ENCODE results near the gene C4A.
"Not testable (repeated sequence)": the region's sequence is repeated elsewhere in the genome, so short reads cannot be mapped to it uniquely, and the experiment has no call there.

DNA sequence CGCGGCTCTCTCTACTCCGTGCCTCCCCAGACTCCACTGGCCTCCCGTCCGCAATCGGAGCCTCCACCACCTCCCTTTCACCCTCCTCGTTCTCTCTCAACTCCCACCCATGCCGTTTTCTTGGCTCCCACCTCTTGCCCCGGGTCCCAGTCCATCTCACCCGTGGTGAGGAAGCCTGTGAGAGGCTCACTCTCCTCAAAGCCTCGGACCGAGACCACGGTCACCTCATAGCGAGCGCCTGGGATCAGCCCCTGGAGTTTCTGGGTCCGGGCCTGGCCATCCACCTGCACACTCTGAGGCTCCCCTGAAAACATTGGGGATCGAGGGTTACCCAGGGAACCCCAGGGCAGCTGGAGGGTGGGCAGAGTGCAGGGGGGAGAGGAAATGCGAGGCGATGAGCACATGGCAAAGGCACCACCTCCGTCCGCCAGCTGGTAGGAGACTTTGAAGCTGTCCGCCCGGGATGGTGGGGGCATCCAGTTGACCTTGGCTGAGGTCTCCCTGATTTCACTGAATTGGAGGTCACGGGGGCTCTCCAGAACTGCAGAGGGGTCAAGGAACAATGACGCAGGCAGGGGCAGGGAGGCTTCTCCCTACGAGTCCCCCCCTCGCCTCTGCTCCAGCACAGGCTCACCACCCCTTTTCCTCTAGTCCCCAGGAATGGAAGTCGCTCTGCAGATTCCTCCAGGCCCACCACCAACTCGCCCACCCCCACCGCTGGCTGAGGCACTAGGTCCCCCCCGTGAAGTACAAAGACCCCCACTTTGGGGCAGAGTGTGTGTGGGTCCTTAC, 61.9 kb downstream of the C4A start:
- TF ChIP-seq CHD4 (IDR thresholded peaks at IDR 0.05): not testable (repeated sequence)
- TF ChIP-seq, protein P1, sequence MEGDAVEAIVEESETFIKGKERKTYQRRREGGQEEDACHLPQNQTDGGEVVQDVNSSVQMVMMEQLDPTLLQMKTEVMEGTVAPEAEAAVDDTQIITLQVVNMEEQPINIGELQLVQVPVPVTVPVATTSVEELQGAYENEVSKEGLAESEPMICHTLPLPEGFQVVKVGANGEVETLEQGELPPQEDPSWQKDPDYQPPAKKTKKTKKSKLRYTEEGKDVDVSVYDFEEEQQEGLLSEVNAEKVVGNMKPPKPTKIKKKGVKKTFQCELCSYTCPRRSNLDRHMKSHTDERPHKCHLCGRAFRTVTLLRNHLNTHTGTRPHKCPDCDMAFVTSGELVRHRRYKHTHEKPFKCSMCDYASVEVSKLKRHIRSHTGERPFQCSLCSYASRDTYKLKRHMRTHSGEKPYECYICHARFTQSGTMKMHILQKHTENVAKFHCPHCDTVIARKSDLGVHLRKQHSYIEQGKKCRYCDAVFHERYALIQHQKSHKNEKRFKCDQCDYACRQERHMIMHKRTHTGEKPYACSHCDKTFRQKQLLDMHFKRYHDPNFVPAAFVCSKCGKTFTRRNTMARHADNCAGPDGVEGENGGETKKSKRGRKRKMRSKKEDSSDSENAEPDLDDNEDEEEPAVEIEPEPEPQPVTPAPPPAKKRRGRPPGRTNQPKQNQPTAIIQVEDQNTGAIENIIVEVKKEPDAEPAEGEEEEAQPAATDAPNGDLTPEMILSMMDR (IDR thresholded peaks at IDR 0.05 in 2 of 3, conservative IDR thresholded peaks at IDR 0.05 in 1 of 3; ENCODE audit: control insufficient read depth in 2 of 3, extremely low read depth in 1 of 3, insufficient read depth in 1 of 3, low read depth in 3 of 3, low read length in 3 of 3): not testable (repeated sequence)
- TF ChIP-seq, protein P2, sequence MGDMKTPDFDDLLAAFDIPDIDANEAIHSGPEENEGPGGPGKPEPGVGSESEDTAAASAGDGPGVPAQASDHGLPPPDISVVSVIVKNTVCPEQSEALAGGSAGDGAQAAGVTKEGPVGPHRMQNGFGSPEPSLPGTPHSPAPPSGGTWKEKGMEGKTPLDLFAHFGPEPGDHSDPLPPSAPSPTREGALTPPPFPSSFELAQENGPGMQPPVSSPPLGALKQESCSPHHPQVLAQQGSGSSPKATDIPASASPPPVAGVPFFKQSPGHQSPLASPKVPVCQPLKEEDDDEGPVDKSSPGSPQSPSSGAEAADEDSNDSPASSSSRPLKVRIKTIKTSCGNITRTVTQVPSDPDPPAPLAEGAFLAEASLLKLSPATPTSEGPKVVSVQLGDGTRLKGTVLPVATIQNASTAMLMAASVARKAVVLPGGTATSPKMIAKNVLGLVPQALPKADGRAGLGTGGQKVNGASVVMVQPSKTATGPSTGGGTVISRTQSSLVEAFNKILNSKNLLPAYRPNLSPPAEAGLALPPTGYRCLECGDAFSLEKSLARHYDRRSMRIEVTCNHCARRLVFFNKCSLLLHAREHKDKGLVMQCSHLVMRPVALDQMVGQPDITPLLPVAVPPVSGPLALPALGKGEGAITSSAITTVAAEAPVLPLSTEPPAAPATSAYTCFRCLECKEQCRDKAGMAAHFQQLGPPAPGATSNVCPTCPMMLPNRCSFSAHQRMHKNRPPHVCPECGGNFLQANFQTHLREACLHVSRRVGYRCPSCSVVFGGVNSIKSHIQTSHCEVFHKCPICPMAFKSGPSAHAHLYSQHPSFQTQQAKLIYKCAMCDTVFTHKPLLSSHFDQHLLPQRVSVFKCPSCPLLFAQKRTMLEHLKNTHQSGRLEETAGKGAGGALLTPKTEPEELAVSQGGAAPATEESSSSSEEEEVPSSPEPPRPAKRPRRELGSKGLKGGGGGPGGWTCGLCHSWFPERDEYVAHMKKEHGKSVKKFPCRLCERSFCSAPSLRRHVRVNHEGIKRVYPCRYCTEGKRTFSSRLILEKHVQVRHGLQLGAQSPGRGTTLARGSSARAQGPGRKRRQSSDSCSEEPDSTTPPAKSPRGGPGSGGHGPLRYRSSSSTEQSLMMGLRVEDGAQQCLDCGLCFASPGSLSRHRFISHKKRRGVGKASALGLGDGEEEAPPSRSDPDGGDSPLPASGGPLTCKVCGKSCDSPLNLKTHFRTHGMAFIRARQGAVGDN (IDR thresholded peaks at IDR 0.05): not testable (repeated sequence)

Data from GM12878 (cell line).